ENCODE measurements around the gene TXNDC2. TPM values are rescaled to one million over a fixed set of nuclear protein-coding genes. Genes with fewer than 3 reads are reported as not detected.
A peak's percentile ranks its signal among the peaks of the same experiment; 100 is the strongest.
"Not testable (repeated sequence)": the region's sequence is repeated elsewhere in the genome, so short reads cannot be mapped to it uniquely, and the experiment has no call there.

The TXNDC2 gene
- total and polyA plus RNA-seq, 7 experiments from 2014 or later: 0.07 TPM; not detected in 6

DNA sequence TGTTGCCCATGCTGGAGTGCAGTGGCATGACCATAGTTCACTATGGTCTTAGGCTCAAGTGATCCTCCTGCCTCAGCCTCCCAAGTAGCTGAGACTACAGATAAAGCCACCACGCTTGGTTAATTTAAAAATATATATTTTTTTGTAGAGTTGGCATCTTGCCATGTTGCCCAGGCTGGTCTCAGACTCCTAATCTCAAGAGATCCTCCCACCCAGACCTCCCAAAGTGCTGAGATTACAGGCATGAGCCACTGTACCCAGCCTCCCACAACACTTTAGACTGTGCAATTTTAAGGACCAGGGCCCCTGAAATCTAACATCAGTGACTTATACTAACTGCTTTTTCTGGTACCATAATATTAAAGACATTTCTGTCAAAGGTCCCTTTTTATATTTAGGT, 5.2 kb downstream of the TXNDC2 start:
- intact Hi-C loops (cut with micrococcal nuclease): no loop called here
- H3K4me3 Mint-ChIP-seq: no peak overlapping the region
- Histone ChIP-seq H3K36me3 (ENCODE audit: control insufficient read depth in 2 of 3, insufficient read depth in 3 of 3, low read length in 3 of 3) (no peaks in the 10 kb centered on the region), H3K9me3 (ENCODE audit: control insufficient read depth in 2 of 3, low read length in 3 of 3) (no peaks in the 10 kb centered on the region), H3K27ac (ENCODE audit: low read depth, low read length) (no peak overlapping the region), H3K4me3 (ENCODE audit: low read length) (no peak overlapping the region), H3K27me3 (ENCODE audit: control insufficient read depth in 2 of 2, insufficient read depth in 2 of 2, low read length in 2 of 2) (no peaks in the 10 kb centered on the region), H3K4me1 (ENCODE audit: control insufficient read depth in 2 of 2, insufficient read depth in 2 of 2, low read length in 2 of 2) (no peaks in the 10 kb centered on the region)
- peaks cover 0 to 3% (median 0%) of the 10 kb centered on the region in 11 donors for H3K9me3 Mint-ChIP-seq
- POLR2A ChIA-PET: no interaction called here
- no peak for ATAC-seq
- peaks cover 0 to 1% (median 0%) of the 10 kb centered on the region in 5 donors for H3K27me3 Mint-ChIP-seq
- H3K4me1 Mint-ChIP-seq: peaks cover 0 to 18% (median 0%) of the 10 kb centered on the region in 7 donors
- DNase-seq: no peak
- H3K27ac Mint-ChIP-seq: no peak overlapping the region
- CTCF ChIA-PET: no interaction called here
- H3K36me3 Mint-ChIP-seq: peaks cover 0 to 2% (median 0%) of the 10 kb centered on the region in 5 donors

DNA sequence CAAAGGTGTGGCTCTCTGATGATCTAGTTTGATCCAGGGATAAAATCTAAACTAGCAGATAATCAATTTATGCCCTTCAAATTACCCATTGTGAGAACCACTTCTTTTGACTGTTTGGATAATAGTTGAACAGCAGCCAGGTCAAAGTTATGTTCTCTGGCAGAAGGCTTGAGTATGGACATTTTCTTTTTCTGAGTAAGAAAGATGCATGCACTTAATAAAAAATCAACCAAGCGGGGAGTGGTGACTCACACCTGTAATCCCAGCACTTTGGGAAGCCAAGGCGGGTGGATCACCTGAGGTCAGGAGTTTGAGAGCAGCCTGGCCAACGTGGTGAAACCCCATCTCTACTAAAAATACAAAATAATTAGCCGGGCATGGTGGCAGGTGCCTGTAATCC, 5.7 kb downstream of the TXNDC2 start:
- intact Hi-C loops (cut with micrococcal nuclease): not testable (repeated sequence)

GRCh38 chr18:9894454-9895068, 8.8 kb downstream of the TXNDC2 start:
- intact Hi-C loops (cut with micrococcal nuclease): no loop called here
- no peak for ATAC-seq
- H3K36me3 ChIP-seq (ENCODE audit: control insufficient read depth in 2 of 3, insufficient read depth in 3 of 3, low read length in 3 of 3): no peaks in the 10 kb centered on the region
- Mint-ChIP-seq H3K4me1 (peaks cover 0 to 22% (median 0%) of the 10 kb centered on the region in 7 donors), H3K27me3 (no peaks in the 10 kb centered on the region), H3K27ac (peak overlapping the region in 1 of 9 donors; percentile 42), H3K36me3 (no peaks in the 10 kb centered on the region), H3K9me3 (peaks cover 0 to 1% (median 0%) of the 10 kb centered on the region in 11 donors), H3K4me3 (no peak overlapping the region)
- DNase-seq: no peak
- POLR2A ChIA-PET: no interaction called here
- no peak overlapping the region for H3K4me3 ChIP-seq (ENCODE audit: low read length)
- H3K9me3 ChIP-seq (ENCODE audit: control insufficient read depth in 2 of 3, low read length in 3 of 3): no peaks in the 10 kb centered on the region
- no peak overlapping the region for H3K27ac ChIP-seq (ENCODE audit: low read depth, low read length)
- H3K27me3 ChIP-seq (ENCODE audit: control insufficient read depth in 2 of 2, insufficient read depth in 2 of 2, low read length in 2 of 2): no peaks in the 10 kb centered on the region
- no peaks in the 10 kb centered on the region for H3K4me1 ChIP-seq (ENCODE audit: control insufficient read depth in 2 of 2, insufficient read depth in 2 of 2, low read length in 2 of 2)
- CTCF ChIA-PET: interaction anchor here (0.6 kb wide), 1 partner anchor 12 kb away, joined by 3 read pairs; no protein-coding TSS in a partner anchor

More for the DNA sequence above, 5.7 kb downstream of the TXNDC2 start:
- ATAC-seq; H3K36me3 Mint-ChIP-seq; H3K9me3 ChIP-seq (ENCODE audit: control insufficient read depth in 2 of 3, low read length in 3 of 3); DNase-seq; H3K36me3 ChIP-seq (ENCODE audit: control insufficient read depth in 2 of 3, insufficient read depth in 3 of 3, low read length in 3 of 3); H3K4me3 ChIP-seq (ENCODE audit: low read length); H3K9me3 Mint-ChIP-seq; POLR2A ChIA-PET; H3K27me3 ChIP-seq (ENCODE audit: control insufficient read depth in 2 of 2, insufficient read depth in 2 of 2, low read length in 2 of 2); H3K27ac Mint-ChIP-seq; H3K27ac ChIP-seq (ENCODE audit: low read depth, low read length); H3K4me1 ChIP-seq (ENCODE audit: control insufficient read depth in 2 of 2, insufficient read depth in 2 of 2, low read length in 2 of 2); H3K4me3 Mint-ChIP-seq; H3K27me3 Mint-ChIP-seq; CTCF ChIA-PET: not testable (repeated sequence)
- peaks cover 0 to 15% (median 0%) of the 10 kb centered on the region in 7 donors for H3K4me1 Mint-ChIP-seq

DNA sequence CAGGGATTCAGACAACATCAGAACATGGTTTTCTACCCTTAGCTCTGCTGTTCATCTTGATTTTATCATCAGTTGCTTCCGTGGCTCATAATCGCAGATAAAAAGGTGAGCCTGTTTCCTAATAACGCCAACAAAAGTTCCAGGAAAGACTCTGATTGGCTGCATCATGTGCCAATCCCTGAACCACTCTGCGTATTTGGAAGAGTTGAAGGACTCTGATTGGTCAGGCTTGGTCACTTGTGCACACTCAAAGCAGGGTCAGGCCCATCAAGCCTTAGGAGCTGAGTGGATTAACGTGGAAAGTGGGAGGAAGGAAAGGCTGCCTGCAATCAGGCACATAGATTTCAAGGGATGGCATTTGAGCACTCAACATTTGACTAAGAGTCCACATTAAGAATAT, 11.4 kb downstream of the TXNDC2 start:
- intact Hi-C loops (cut with micrococcal nuclease): no loop called here
- Histone ChIP-seq H3K4me3 (ENCODE audit: low read length) (no peak overlapping the region), H3K9me3 (ENCODE audit: control insufficient read depth in 2 of 3, low read length in 3 of 3) (no peaks in the 10 kb centered on the region), H3K4me1 (ENCODE audit: control insufficient read depth in 2 of 2, insufficient read depth in 2 of 2, low read length in 2 of 2) (no peaks in the 10 kb centered on the region), H3K36me3 (ENCODE audit: control insufficient read depth in 2 of 3, insufficient read depth in 3 of 3, low read length in 3 of 3) (no peaks in the 10 kb centered on the region), H3K27ac (ENCODE audit: low read depth, low read length) (no peak overlapping the region), H3K27me3 (ENCODE audit: control insufficient read depth in 2 of 2, insufficient read depth in 2 of 2, low read length in 2 of 2) (no peaks in the 10 kb centered on the region)
- Mint-ChIP-seq H3K27me3 (no peaks in the 10 kb centered on the region), H3K27ac (no peak overlapping the region), H3K4me1 (peaks cover 0 to 22% (median 0%) of the 10 kb centered on the region in 7 donors), H3K36me3 (no peaks in the 10 kb centered on the region), H3K4me3 (no peak overlapping the region), H3K9me3 (peaks cover 0 to 1% (median 0%) of the 10 kb centered on the region in 11 donors)
- DNase-seq (no peak), ATAC-seq (no peak)
- POLR2A ChIA-PET: no interaction called here
- CTCF ChIA-PET: no interaction called here

GRCh38 chr18:9897787-9898291, 12.1 kb downstream of the TXNDC2 start:
- H3K27me3 Mint-ChIP-seq; POLR2A ChIA-PET; H3K4me3 ChIP-seq (ENCODE audit: low read length); H3K9me3 ChIP-seq (ENCODE audit: control insufficient read depth in 2 of 3, low read length in 3 of 3); H3K36me3 ChIP-seq (ENCODE audit: control insufficient read depth in 2 of 3, insufficient read depth in 3 of 3, low read length in 3 of 3); H3K4me3 Mint-ChIP-seq; H3K27me3 ChIP-seq (ENCODE audit: control insufficient read depth in 2 of 2, insufficient read depth in 2 of 2, low read length in 2 of 2); H3K27ac Mint-ChIP-seq; H3K9me3 Mint-ChIP-seq; ATAC-seq; H3K27ac ChIP-seq (ENCODE audit: low read depth, low read length); H3K36me3 Mint-ChIP-seq; intact Hi-C loops (cut with micrococcal nuclease); DNase-seq; H3K4me1 ChIP-seq (ENCODE audit: control insufficient read depth in 2 of 2, insufficient read depth in 2 of 2, low read length in 2 of 2): not testable (repeated sequence)
- H3K4me1 Mint-ChIP-seq: peaks cover 0 to 22% (median 0%) of the 10 kb centered on the region in 7 donors
- CTCF ChIA-PET: interaction anchor here (0.8 kb wide), 1 partner anchor 12 kb away, joined by 3 read pairs; the partner anchor contains the start of gene TXNDC2

DNA sequence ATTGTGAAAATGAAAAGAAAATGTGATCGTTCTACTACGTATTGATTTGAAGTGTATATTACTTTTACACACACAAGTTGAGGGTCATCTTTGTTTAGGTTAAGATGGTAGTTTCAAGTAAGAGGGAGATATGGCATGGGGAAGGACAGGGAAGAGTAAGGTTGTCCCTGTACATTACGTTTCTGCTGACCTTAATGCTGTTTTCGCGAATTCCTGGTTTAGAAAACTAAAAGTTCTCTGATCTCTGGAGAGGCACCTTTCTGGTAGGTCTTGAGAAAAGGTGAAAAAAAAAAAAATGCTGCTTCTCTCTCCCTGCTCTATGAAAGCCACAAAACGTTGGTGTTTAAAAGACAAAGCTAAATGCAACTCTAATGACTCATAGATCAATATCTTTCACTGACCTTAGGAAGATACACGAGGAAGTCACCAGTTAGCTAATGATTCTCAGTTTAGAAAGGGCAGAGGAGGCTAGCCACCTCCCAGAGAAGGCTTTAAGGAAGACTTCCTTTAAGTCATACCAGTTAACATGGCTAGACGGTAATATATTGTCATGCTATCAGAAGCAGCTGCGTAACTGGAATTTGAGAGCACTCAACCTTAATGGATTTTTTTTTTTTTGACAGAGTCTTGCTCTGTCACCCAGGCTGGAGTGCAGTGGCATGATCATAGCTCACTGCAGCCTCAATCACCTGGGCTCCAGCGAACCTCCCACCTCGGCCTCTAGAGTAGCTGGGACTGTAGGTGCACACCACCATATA, 13.2 kb downstream of the TXNDC2 start:
- CTCF ChIA-PET: interaction anchor here (0.6 kb wide), 1 partner anchor 888 kb away, joined by 3 read pairs; no protein-coding TSS in a partner anchor
- intact Hi-C loops (cut with micrococcal nuclease): no loop called here
- ATAC-seq: peak; percentile 40

More for the DNA sequence above, 13.2 kb downstream of the TXNDC2 start:
- Histone ChIP-seq H3K9me3 (ENCODE audit: control insufficient read depth in 2 of 3, low read length in 3 of 3) (no peaks in the 10 kb centered on the region), H3K4me3 (ENCODE audit: low read length) (no peak overlapping the region), H3K27ac (ENCODE audit: low read depth, low read length) (no peak overlapping the region), H3K36me3 (ENCODE audit: control insufficient read depth in 2 of 3, insufficient read depth in 3 of 3, low read length in 3 of 3) (no peaks in the 10 kb centered on the region), H3K4me1 (ENCODE audit: control insufficient read depth in 2 of 2, insufficient read depth in 2 of 2, low read length in 2 of 2) (no peaks in the 10 kb centered on the region), H3K27me3 (ENCODE audit: control insufficient read depth in 2 of 2, insufficient read depth in 2 of 2, low read length in 2 of 2) (no peaks in the 10 kb centered on the region)
- no peaks in the 10 kb centered on the region for H3K36me3 Mint-ChIP-seq
- H3K27me3 Mint-ChIP-seq: peaks cover 0 to 9% (median 4%) of the 10 kb centered on the region in 5 donors
- H3K4me3 Mint-ChIP-seq: no peak overlapping the region
- DNase-seq: no peak
- POLR2A ChIA-PET: interaction anchor here (0.7 kb wide), 1 partner anchor 39 kb away, joined by 4 read pairs; no protein-coding TSS in a partner anchor
- H3K27ac Mint-ChIP-seq: no peak overlapping the region
- peaks cover 0 to 5% (median 0%) of the 10 kb centered on the region in 11 donors for H3K9me3 Mint-ChIP-seq
- H3K4me1 Mint-ChIP-seq: peaks cover 0 to 22% (median 0%) of the 10 kb centered on the region in 7 donors
